Pancreas (tissue), 10 donors: ENCODE results near the gene ZNF586. TPM values are rescaled to one million over a fixed set of nuclear protein-coding genes. Genes with fewer than 3 reads are reported as not detected.
A peak's percentile ranks its signal among the peaks of the same experiment; 100 is the strongest.
"Not testable (repeated sequence)": the region's sequence is repeated elsewhere in the genome, so short reads cannot be mapped to it uniquely, and the experiment has no call there.

Source experiments
- ATAC-seq, 4 donors: fragments of 200-7000 bp; cut with Tn5 transposase; one replicate each; pipeline versions ENCODE4 v1.8.0 to v1.9.1; 2020; ENCODE audit warnings: mild to moderate bottlenecking in 4 of 4, moderate library complexity in 4 of 4
- DNase-seq, 6 donors: peaks; one replicate each; pipeline ENCODE4 v3.0.0-alpha.2; 2020
- FAIRE-seq: peaks from 2 replicates; lab custom pipeline; 2012; peaks lifted over from hg19 to GRCh38; lab: Jason Lieb, UNC
- H3K27ac ChIP-seq, 4 donors: fragments of 200-600 bp; sonication (generic); 1 replicate in 3 of 4; 2 replicates in 1 of 4; pipeline versions ENCODE4 v1.5.0 to v1.8.0; 2020
- H3K27me3 ChIP-seq, 4 donors: fragments of 200-600 bp; one replicate each; pipeline ENCODE4 v1.8.0; 2021
- H3K36me3 ChIP-seq, 3 donors: fragments of 200-600 bp; sonication (generic) in 1 of 3; one replicate each; pipeline versions ENCODE4 v1.5.0 to v1.8.0; 2020 to 2021
- H3K4me1 ChIP-seq, 3 donors: fragments of 200-600 bp; one replicate each; pipeline ENCODE4 v1.8.0; 2021
- H3K4me3 ChIP-seq, 4 donors: fragments of 200-600 bp; sonication (generic) in 2 of 4; one replicate each; pipeline versions ENCODE4 v1.5.0 to v1.8.0; 2020 to 2021
- H3K9me3 ChIP-seq, 4 donors: fragments of 200-600 bp; one replicate each; pipeline ENCODE4 v1.8.0; 2021
- WGBS, 2 donors: extraction: QIAGEN DNeasy Blood & Tissue Kit; methylation state at CpG; one replicate each; pipeline ENCODE4 v1.1.7; 2013; 5-methylcytosine and 5-hydroxymethylcytosine counted together
- intact Hi-C, 3 donors: fragments of 100-400 bp; cut with DNase I; formaldehyde crosslinking; loops; one replicate each; pipeline versions ENCODE4 v1.11.1 to v1.14.2; 2022
- polyA plus RNA-seq, 2 donors: library from polyadenylated mRNA; stranded (reverse); fragments of 200-250 nt; gene quantifications; one replicate each; pipeline ENCODE4 v1.2.3, GENCODE V29; 2013
- total RNA-seq, 6 donors: library from RNA; stranded (reverse); fragmentation: NEBNext Ultra II Directional in 4 of 6; extraction: Animal tissue kit (Norgen Biotek cat#: 25700) in 4 of 6; gene quantifications; one replicate each; pipeline versions ENCODE4 v1.2.1 to v1.2.4, GENCODE V29; 2021 to 2023
- TF ChIP-seq, protein P1 (sequence below), 4 donors: fragments of 200-600 bp; sonication (generic) in 3 of 4; IDR thresholded peaks; one replicate each; pipeline versions ENCODE4 v1.5.0 to v1.8.0; 2021; ENCODE audit warnings: antibody characterized with exemption in 4 of 4
- donor health status: healthy with polysubstance abuse.
- donor health status: DM: no; HTN: no; CAD: no; lungs with moderate emphysema.
- donor health status: DM: no; HTN: no; CAD: no.
- donor health status: control.
- donor health status: control.
- donor health status: Bipolar disorder and iron deficiency.
- donor health status: DM: yes; HTN: yes; CAD: no.
- donor health status: DM: no; HTN: no; CAD: no.
- donor health status: DM: no; HTN: no; CAD: no.
- donor health status: DM: yes; HTN: yes; CAD: no.

Gene ZNF586
- total and polyA plus RNA-seq, 8 donors: 3.0 to 12.9 (median 4.6) TPM

DNA sequence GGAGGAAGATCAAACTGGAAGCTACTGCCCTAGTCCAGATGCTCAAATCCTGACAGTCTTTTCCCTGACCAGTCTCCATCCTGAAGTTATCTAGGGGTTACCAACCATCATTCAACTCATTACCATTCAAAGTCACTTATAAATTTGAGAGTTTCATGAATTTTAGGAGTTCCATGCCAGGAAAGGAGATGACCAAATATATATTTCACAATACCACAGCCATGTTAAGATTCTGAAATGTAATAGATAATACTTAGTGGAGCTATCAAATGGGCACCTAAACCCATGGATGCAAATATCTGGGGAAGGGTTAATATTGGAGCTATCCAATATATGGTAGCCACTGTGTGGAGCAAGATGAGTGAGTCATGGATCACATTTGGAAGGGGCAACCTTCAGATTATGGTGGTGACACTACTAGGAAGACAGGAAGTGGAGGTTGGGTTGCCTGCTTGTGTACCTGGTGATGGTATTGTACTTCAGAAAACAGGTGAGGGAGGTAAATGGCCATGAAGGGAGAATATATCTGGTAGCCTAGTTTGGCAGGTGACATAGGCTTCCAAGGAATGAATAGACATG, 18.7 kb downstream of the ZNF586 start:
- Histone ChIP-seq H3K27ac (no peak overlapping the region), H3K36me3 (no peaks in the 10 kb centered on the region), H3K4me1 (no peaks in the 10 kb centered on the region), H3K27me3 (no peaks in the 10 kb centered on the region), H3K4me3 (no peak overlapping the region), H3K9me3 (no peaks in the 10 kb centered on the region)
- intact Hi-C loops: no loop called here
- DNase-seq (no peak), FAIRE-seq (no peak), ATAC-seq (no peak)
- TF ChIP-seq, protein P1, sequence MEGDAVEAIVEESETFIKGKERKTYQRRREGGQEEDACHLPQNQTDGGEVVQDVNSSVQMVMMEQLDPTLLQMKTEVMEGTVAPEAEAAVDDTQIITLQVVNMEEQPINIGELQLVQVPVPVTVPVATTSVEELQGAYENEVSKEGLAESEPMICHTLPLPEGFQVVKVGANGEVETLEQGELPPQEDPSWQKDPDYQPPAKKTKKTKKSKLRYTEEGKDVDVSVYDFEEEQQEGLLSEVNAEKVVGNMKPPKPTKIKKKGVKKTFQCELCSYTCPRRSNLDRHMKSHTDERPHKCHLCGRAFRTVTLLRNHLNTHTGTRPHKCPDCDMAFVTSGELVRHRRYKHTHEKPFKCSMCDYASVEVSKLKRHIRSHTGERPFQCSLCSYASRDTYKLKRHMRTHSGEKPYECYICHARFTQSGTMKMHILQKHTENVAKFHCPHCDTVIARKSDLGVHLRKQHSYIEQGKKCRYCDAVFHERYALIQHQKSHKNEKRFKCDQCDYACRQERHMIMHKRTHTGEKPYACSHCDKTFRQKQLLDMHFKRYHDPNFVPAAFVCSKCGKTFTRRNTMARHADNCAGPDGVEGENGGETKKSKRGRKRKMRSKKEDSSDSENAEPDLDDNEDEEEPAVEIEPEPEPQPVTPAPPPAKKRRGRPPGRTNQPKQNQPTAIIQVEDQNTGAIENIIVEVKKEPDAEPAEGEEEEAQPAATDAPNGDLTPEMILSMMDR (IDR thresholded peaks at IDR 0.05): no peak

DNA sequence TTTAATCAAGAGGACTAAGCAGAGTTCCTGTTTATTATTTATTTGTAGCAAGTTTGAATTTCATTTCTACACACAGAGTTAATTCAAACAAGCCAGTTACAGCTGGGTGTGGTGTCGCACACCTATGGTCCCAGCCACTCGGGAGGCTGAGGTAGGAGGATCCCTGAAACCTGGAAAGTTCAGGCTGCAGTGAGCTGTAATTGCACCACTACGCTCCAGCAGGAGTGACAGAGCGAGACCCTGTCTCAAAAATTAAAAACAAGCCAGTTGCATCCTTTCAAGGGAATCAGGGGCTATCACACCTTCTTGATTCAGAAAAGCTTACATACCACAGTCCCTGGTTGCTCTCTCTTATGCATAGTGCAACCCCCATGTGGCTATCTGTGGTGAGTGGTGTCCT, 19.8 kb downstream of the ZNF586 start:
- Histone ChIP-seq H3K27ac (no peak overlapping the region), H3K4me3 (no peak overlapping the region), H3K9me3 (no peaks in the 10 kb centered on the region), H3K36me3 (no peaks in the 10 kb centered on the region), H3K27me3 (no peaks in the 10 kb centered on the region), H3K4me1 (no peaks in the 10 kb centered on the region)
- ATAC-seq (no peak), DNase-seq (no peak), FAIRE-seq (no peak)
- intact Hi-C loops: no loop called here
- 98 to 99% methylated on average over 4 of the region's 4 CpGs for WGBS, 2 donors
- TF ChIP-seq, protein P1 (IDR thresholded peaks at IDR 0.05): no peak

DNA sequence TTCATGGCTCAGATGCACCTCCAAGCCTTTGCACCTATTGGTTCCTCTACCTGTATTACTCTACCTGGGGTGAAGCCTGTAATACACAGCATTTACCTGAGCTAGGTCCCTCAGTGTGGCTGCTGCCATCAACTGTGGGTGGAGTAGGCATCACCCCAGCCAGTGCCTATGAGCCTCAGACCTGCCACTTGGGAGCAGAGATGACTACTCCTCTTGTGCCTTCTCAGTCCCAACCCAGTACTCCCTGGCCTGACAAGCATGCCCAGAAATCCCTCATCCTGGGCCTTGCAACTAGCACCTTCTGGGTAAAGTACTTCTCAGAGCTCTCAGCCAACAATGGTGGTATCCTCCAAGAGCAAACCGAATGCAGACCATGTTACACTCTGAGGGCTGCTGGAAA, 27.1 kb downstream of the ZNF586 start:
- H3K4me1 ChIP-seq, H3K36me3 ChIP-seq, H3K27me3 ChIP-seq, FAIRE-seq, DNase-seq, H3K27ac ChIP-seq, intact Hi-C loops, H3K9me3 ChIP-seq, H3K4me3 ChIP-seq, ATAC-seq: not testable (repeated sequence)
- WGBS, 2 donors: 98 to 100% methylated on average over 1 of the region's 1 CpG

DNA sequence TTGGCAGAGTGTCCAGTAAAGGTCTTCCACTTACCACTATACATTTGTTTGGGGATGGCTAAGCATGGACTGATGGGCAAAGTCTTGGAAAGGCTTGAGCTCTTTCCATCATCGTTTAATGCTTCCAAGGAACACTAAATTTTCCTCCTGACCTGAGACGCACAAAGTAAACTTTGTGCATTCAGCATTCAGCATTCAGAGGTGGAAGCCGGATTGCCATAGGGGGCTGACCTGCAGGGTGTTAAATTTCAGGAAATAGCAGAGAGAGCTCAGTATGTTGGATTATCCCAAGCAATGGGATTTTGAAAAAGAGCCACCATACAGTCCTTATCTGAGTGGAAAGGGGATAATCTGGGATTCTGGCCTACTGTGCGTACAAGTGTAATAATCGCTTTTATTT, 31.2 kb downstream of the ZNF586 start:
- FAIRE-seq (no peak), ATAC-seq (no peak), DNase-seq (no peak)
- TF ChIP-seq, protein P1 (IDR thresholded peaks at IDR 0.05): no peak
- Histone ChIP-seq H3K4me1 (peaks cover 0 to 3% (median 0%) of the 10 kb centered on the region in 3 donors), H3K4me3 (no peak overlapping the region), H3K27me3 (no peaks in the 10 kb centered on the region), H3K27ac (peak overlapping the region in 1 of 4 donors; percentile 12), H3K9me3 (no peaks in the 10 kb centered on the region), H3K36me3 (peaks cover 0 to 8% (median 0%) of the 10 kb centered on the region in 3 donors)
- 81 to 82% methylated on average over 5 of the region's 5 CpGs for WGBS, 2 donors
- intact Hi-C loops: no loop called here

DNA sequence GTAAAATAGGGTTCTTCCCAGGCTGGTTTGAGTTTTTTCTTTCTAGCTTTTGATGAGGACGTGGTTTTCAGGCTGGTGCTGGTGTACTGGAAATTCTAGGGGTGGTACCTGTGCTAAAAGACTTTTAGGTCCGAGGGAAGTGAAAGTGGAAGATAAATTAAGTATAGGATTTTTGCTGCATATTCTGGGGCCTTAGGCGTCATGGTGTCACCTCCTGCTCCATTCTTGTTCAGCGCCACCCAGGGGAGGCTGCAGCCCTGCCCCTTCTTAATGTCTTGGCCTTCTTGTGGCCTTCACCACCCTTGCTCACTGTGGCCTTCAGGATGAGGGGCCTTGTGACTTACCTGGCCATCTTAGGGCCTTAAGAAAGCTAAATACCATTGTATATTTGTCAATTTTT, 32.8 kb downstream of the ZNF586 start:
- no peaks in the 10 kb centered on the region for H3K36me3 ChIP-seq
- H3K27me3 ChIP-seq: no peaks in the 10 kb centered on the region
- DNase-seq (no peak), FAIRE-seq (no peak), ATAC-seq (no peak)
- WGBS, 2 donors: 92 to 98% methylated on average over 4 of the region's 4 CpGs
- no peak overlapping the region for H3K27ac ChIP-seq
- no peak overlapping the region for H3K4me3 ChIP-seq
- TF ChIP-seq, protein P1 (IDR thresholded peaks at IDR 0.05): no peak
- intact Hi-C loops: no loop called here
- no peaks in the 10 kb centered on the region for H3K9me3 ChIP-seq
- H3K4me1 ChIP-seq: peaks cover 0 to 3% (median 0%) of the 10 kb centered on the region in 3 donors
